CD14-positive monocyte (primary cell): ENCODE data around the gene TTC31. TPM values are rescaled to one million over a fixed set of nuclear protein-coding genes. Genes with fewer than 3 reads are reported as not detected.
A peak's percentile ranks its signal among the peaks of the same experiment; 100 is the strongest.

Experiments used
- DNase-seq, 3 donors: peaks; one replicate each; pipeline ENCODE4 v3.0.0-alpha.2; 2011 to 2022
- H2AFZ ChIP-seq: 2 replicates; pipeline ENCODE4 v1.6.0; 2012; ENCODE audit warnings: mild to moderate bottlenecking, low read depth, low read length, inconsistent platforms; ENCODE audit not compliant: insufficient read depth, poor library complexity, severe bottlenecking
- H3K27ac ChIP-seq, 2 donors: 1 replicate in 1 of 2; 2 replicates in 1 of 2; pipeline ENCODE4 v1.5.1; 2012 to 2013; ENCODE audit warnings: low read length in 2 of 2, control low read depth in 1 of 2, inconsistent platforms in 1 of 2, low read depth in 1 of 2, mild to moderate bottlenecking in 1 of 2
- H3K27me3 ChIP-seq, 2 donors: one replicate each; pipeline versions ENCODE4 v1.6.0 to v1.6.1; 2011 to 2013; ENCODE audit warnings: low read length in 2 of 2; ENCODE audit not compliant: control insufficient read depth in 2 of 2, insufficient read depth in 2 of 2
- H3K36me3 ChIP-seq, 2 donors: replicated peaks in 1 of 2; 1 replicate in 1 of 2; 2 replicates in 1 of 2; pipeline versions ENCODE4 v1.5.1 to v1.6.1; 2012 to 2013; ENCODE audit warnings: low read length in 2 of 2, control low read depth in 1 of 2, inconsistent platforms in 1 of 2, mild to moderate bottlenecking in 1 of 2; ENCODE audit not compliant: insufficient read depth in 2 of 2, control insufficient read depth in 1 of 2
- H3K4me1 ChIP-seq, 2 donors: 1 replicate in 1 of 2; 2 replicates in 1 of 2; pipeline versions ENCODE4 v1.5.1 to v1.6.1; 2012 to 2013; ENCODE audit warnings: low read length in 2 of 2, control low read depth in 1 of 2, inconsistent platforms in 1 of 2, mild to moderate bottlenecking in 1 of 2, moderate library complexity in 1 of 2; ENCODE audit not compliant: insufficient read depth in 2 of 2, control insufficient read depth in 1 of 2
- H3K4me2 ChIP-seq: replicated peaks from 2 replicates; pipeline ENCODE3; 2012; ENCODE audit warnings: low read length, moderate library complexity, mild to moderate bottlenecking; ENCODE audit not compliant: poor library complexity, severe bottlenecking; ENCODE audit errors: extremely low read depth
- H3K4me3 ChIP-seq, 3 experiments: fragments of 200-600 bp in 1 of 3; sonication (generic) in 1 of 3; replicated peaks in 1 of 3; 1 replicate in 2 of 3; 2 replicates in 1 of 3; pipeline ENCODE4 v1.5.1; 2011 to 2013; ENCODE audit warnings: low read length in 3 of 3, mild to moderate bottlenecking in 3 of 3, control low read depth in 2 of 3, low read depth in 2 of 3, inconsistent platforms in 1 of 3, moderate library complexity in 1 of 3
- H3K79me2 ChIP-seq: 2 replicates; pipeline ENCODE4 v1.6.0; 2012; ENCODE audit warnings: mild to moderate bottlenecking, control low read depth, inconsistent platforms, low read length, moderate library complexity; ENCODE audit not compliant: insufficient read depth
- H3K9ac ChIP-seq: 2 replicates; pipeline ENCODE4 v1.6.0; 2017; ENCODE audit warnings: low read length, mild to moderate bottlenecking; ENCODE audit not compliant: insufficient read depth, poor library complexity, severe bottlenecking
- H3K9me3 ChIP-seq, 2 donors: replicated peaks in 1 of 2; 1 replicate in 1 of 2; 2 replicates in 1 of 2; pipeline versions ENCODE4 v1.5.1 to v1.6.1; 2012 to 2013; ENCODE audit warnings: low read length in 2 of 2, control low read depth in 1 of 2; ENCODE audit not compliant: control insufficient read depth in 1 of 2, insufficient read depth in 1 of 2
- H4K20me1 ChIP-seq: 2 replicates; pipeline ENCODE4 v1.6.0; 2012; ENCODE audit warnings: mild to moderate bottlenecking, low read length, control low read depth, moderate library complexity; ENCODE audit not compliant: insufficient read depth
- H3K27ac Mint-ChIP-seq, 7 donors: one replicate each; pipeline ENCODE4 v1.8.0; 2020; ENCODE audit warnings: mild to moderate bottlenecking in 7 of 7, mixed read lengths in 7 of 7, moderate library complexity in 6 of 7, inconsistent platforms in 2 of 7
- H3K27me3 Mint-ChIP-seq, 3 donors: one replicate each; pipeline ENCODE4 v1.8.0; 2021 to 2022; ENCODE audit warnings: low read depth in 3 of 3, mild to moderate bottlenecking in 3 of 3, mixed read lengths in 3 of 3, moderate library complexity in 3 of 3, inconsistent platforms in 1 of 3
- H3K36me3 Mint-ChIP-seq, 2 donors: one replicate each; pipeline ENCODE4 v1.8.0; 2020; ENCODE audit warnings: mixed read lengths in 2 of 2, inconsistent platforms in 1 of 2, mild to moderate bottlenecking in 1 of 2
- H3K4me1 Mint-ChIP-seq: one replicate; pipeline ENCODE4 v1.8.0; 2020; ENCODE audit warnings: mild to moderate bottlenecking, mixed read lengths
- H3K4me3 Mint-ChIP-seq, 2 donors: one replicate each; pipeline ENCODE4 v1.8.0; 2020; ENCODE audit warnings: mild to moderate bottlenecking in 2 of 2, mixed read lengths in 2 of 2, moderate library complexity in 1 of 2
- H3K9me3 Mint-ChIP-seq, 7 donors: one replicate each; pipeline ENCODE4 v1.8.0; 2020 to 2022; ENCODE audit warnings: mixed read lengths in 7 of 7, mild to moderate bottlenecking in 6 of 7, moderate library complexity in 6 of 7, inconsistent platforms in 2 of 7
- CTCF ChIP-seq: fragments of 200-600 bp; IDR thresholded peaks from one replicate; pipeline ENCODE4 v1.8.0; 2022; ENCODE audit warnings: antibody characterized with exemption, mild to moderate bottlenecking
- WGBS: methylation state at CpG from one replicate; pipeline ENCODE4 v1.1.5; 2013; ENCODE audit warnings: missing lambda C conversion rate; ENCODE audit not compliant: insufficient coverage; 5-methylcytosine and 5-hydroxymethylcytosine counted together
- intact Hi-C, 2 donors: fragments of 100-400 bp; cut with micrococcal nuclease; formaldehyde crosslinking; loops; one replicate each; pipeline versions ENCODE4 v1.15.0 to v1.15.1; 2023
- polyA plus RNA-seq, 3 donors: library from polyadenylated mRNA; depleted of rRNA in 1 of 3; unstranded in 2 of 3; stranded (reverse) in 1 of 3; fragments of 300-500 nt in 2 of 3; fragments of >200 nt in 1 of 3; fragmentation: Illumina TruSeq in 2 of 3; gene quantifications; 1 replicate in 2 of 3; 2 replicates in 1 of 3; pipeline ENCODE4 v1.2.3, GENCODE V29; 2012 to 2021

TTC31 gene
- polyA plus RNA-seq, 3 donors = 19.6 to 46.5 (median 21.3) TPM

GRCh38 chr2:74439373-74439772 is 43.5 kb upstream of the TTC31 start:
- Histone ChIP-seq H3K79me2 (no peaks in the 10 kb centered on the region), H3K4me1 (peaks cover 32 to 33% of the 10 kb centered on the region in 2 donors), H2AFZ (peak overlapping the region; percentile 79), H3K9ac (peak overlapping the region; percentile 29), H3K27me3 (peaks cover 22 to 51% of the 10 kb centered on the region in 2 donors), H3K4me3 (no peak overlapping the region), H3K9me3 (peaks cover 0 to 19% of the 10 kb centered on the region in 2 donors), H3K36me3 (no peaks in the 10 kb centered on the region), H4K20me1 (no peaks in the 10 kb centered on the region), H3K27ac (no peak overlapping the region), H3K4me2 (no peak overlapping the region)
- no peak overlapping the region for H3K27ac Mint-ChIP-seq
- 35% methylated on average over 3 of the region's 3 CpGs for WGBS
- H3K4me3 Mint-ChIP-seq = peak overlapping the region in 1 of 2 donors; percentile 92
- intact Hi-C loops = no loop called here
- TF ChIP-seq CTCF = no peak
- peaks cover 39 to 54% (median 46%) of the 10 kb centered on the region in 3 donors for H3K27me3 Mint-ChIP-seq
- H3K4me1 Mint-ChIP-seq = peaks cover 36% of the 10 kb centered on the region
- peaks cover 4 to 5% of the 10 kb centered on the region in 2 donors for H3K36me3 Mint-ChIP-seq
- no peak for DNase-seq
- peaks cover 0 to 9% (median 6%) of the 10 kb centered on the region in 7 donors for H3K9me3 Mint-ChIP-seq

GRCh38 chr2:74439803-74440377 is 43.0 kb upstream of the TTC31 start:
- intact Hi-C loops = no loop called here
- peaks cover 32 to 33% of the 10 kb centered on the region in 2 donors for H3K4me1 ChIP-seq
- H3K27ac ChIP-seq = no peak overlapping the region
- no peaks in the 10 kb centered on the region for H3K36me3 ChIP-seq
- peak overlapping the region; percentile 79 for H2AFZ ChIP-seq
- H3K36me3 Mint-ChIP-seq = peaks cover 4 to 5% of the 10 kb centered on the region in 2 donors
- WGBS = 18% methylated on average over 12 of the region's 14 CpGs
- H3K4me1 Mint-ChIP-seq = peaks cover 36% of the 10 kb centered on the region
- peak overlapping the region in 1 of 7 donors; percentile 20 for H3K27ac Mint-ChIP-seq
- peak overlapping the region; percentile 75 for H3K4me2 ChIP-seq
- H3K9ac ChIP-seq = peak overlapping the region; percentile 29
- H4K20me1 ChIP-seq = no peaks in the 10 kb centered on the region
- H3K4me3 Mint-ChIP-seq = peak overlapping the region; percentile 69 to 92
- peaks cover 0 to 19% of the 10 kb centered on the region in 2 donors for H3K9me3 ChIP-seq
- no peak for TF ChIP-seq CTCF
- no peaks in the 10 kb centered on the region for H3K79me2 ChIP-seq
- no peak for DNase-seq
- peak overlapping the region in 2 of 3 experiments; percentile 13 to 69 for H3K4me3 ChIP-seq
- peaks cover 39 to 59% (median 46%) of the 10 kb centered on the region in 3 donors for H3K27me3 Mint-ChIP-seq
- peaks cover 0 to 9% (median 6%) of the 10 kb centered on the region in 7 donors for H3K9me3 Mint-ChIP-seq
- H3K27me3 ChIP-seq = peaks cover 27 to 56% of the 10 kb centered on the region in 2 donors
